SH-SY5Y (cell line): Measurements from ENCODE around the gene CEP63.

Experiments used
- GATA2 ChIP-seq: IDR thresholded peaks from 2 replicates; pipeline ENCODE4 v1.6.1; 2011; ENCODE audit warnings: mild to moderate bottlenecking, low read depth, low read length
- GATA3 ChIP-seq: IDR thresholded peaks from 2 replicates; pipeline ENCODE4 v1.6.1; 2011; ENCODE audit warnings: low read depth, mild to moderate bottlenecking, low read length, moderate library complexity

GRCh38 chr3:134597390-134597970 is 111.6 kb downstream of the CEP63 start:
- TF ChIP-seq GATA2: no peak
- no peak for TF ChIP-seq GATA3
